ENCODE measurements around the gene SPOCK1. TPM values are rescaled to one million over a fixed set of nuclear protein-coding genes. Genes with fewer than 3 reads are reported as not detected.

SPOCK1 gene
- total and polyA plus RNA-seq, 5 experiments from 2014 or later = not detected

- ATAC-seq (no peak), DNase-seq (no peak)
- Mint-ChIP-seq H3K36me3 (no peaks in the 10 kb centered on the region), H3K4me1 (no peaks in the 10 kb centered on the region), H3K4me3 (no peak overlapping the region), H3K9me3 (peaks cover 0 to 6% (median 0%) of the 10 kb centered on the region in 9 donors), H3K27me3 (peaks cover 2 to 19% (median 2%) of the 10 kb centered on the region in 5 donors), H3K27ac (no peak overlapping the region)
- POLR2A ChIA-PET = no interaction called here
Observed at GRCh38 chr5:137148655-137149054, 350.5 kb downstream of the SPOCK1 start.

DNA sequence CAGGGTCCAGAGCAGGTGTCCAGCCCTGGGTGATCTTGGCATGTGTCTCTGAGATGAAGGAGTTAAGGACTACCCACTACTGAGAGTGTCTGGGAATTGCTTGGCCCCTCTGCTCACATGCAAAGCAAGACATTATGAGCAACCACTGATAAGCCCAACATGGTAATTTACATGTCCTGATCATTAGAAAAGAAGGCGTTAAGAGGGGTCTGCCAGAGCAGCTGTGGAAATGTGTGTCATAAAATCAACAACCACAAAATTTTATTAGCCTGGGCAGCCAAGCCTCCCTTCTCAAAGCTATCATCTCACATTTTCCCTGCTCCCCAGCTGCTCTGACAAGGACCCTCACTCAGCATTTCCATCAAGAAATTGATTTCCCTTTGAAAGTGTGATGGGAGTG is 351.0 kb downstream of the SPOCK1 start:
- POLR2A ChIA-PET = no interaction called here
- DNase-seq (no peak), ATAC-seq (no peak)
- H3K27ac Mint-ChIP-seq = no peak overlapping the region
- peaks cover 2 to 17% (median 2%) of the 10 kb centered on the region in 5 donors for H3K27me3 Mint-ChIP-seq
- no peak overlapping the region for H3K4me3 Mint-ChIP-seq
- no peaks in the 10 kb centered on the region for H3K4me1 Mint-ChIP-seq
- peaks cover 0 to 4% (median 0%) of the 10 kb centered on the region in 9 donors for H3K9me3 Mint-ChIP-seq
- H3K36me3 Mint-ChIP-seq = no peaks in the 10 kb centered on the region

GRCh38 chr5:137147346-137147745 is 351.8 kb downstream of the SPOCK1 start:
- Mint-ChIP-seq H3K4me1 (no peaks in the 10 kb centered on the region), H3K27me3 (peaks cover 0 to 17% (median 2%) of the 10 kb centered on the region in 5 donors), H3K36me3 (no peaks in the 10 kb centered on the region), H3K4me3 (no peak overlapping the region), H3K27ac (no peak overlapping the region), H3K9me3 (peaks cover 0 to 4% (median 0%) of the 10 kb centered on the region in 9 donors)
- POLR2A ChIA-PET = no interaction called here
- ATAC-seq (no peak), DNase-seq (no peak)

- H3K36me3 Mint-ChIP-seq = no peaks in the 10 kb centered on the region
- H3K27me3 Mint-ChIP-seq = peaks cover 0 to 17% (median 2%) of the 10 kb centered on the region in 5 donors
- H3K27ac Mint-ChIP-seq = no peak overlapping the region
- no peaks in the 10 kb centered on the region for H3K4me1 Mint-ChIP-seq
- no peak overlapping the region for H3K4me3 Mint-ChIP-seq
- ATAC-seq (no peak), DNase-seq (no peak)
- peaks cover 0 to 4% (median 0%) of the 10 kb centered on the region in 9 donors for H3K9me3 Mint-ChIP-seq
- POLR2A ChIA-PET = no interaction called here
Observed at GRCh38 chr5:137146402-137146890, 352.7 kb downstream of the SPOCK1 start.

GRCh38 chr5:137145721-137146120 is 353.4 kb downstream of the SPOCK1 start:
- no peak overlapping the region for H3K4me3 Mint-ChIP-seq
- no peak for DNase-seq
- no peaks in the 10 kb centered on the region for H3K4me1 Mint-ChIP-seq
- H3K9me3 Mint-ChIP-seq = peaks cover 0 to 4% (median 0%) of the 10 kb centered on the region in 9 donors
- no peak for ATAC-seq
- H3K27ac Mint-ChIP-seq = no peak overlapping the region
- POLR2A ChIA-PET = no interaction called here
- H3K27me3 Mint-ChIP-seq = peaks cover 0 to 17% (median 2%) of the 10 kb centered on the region in 5 donors
- H3K36me3 Mint-ChIP-seq = no peaks in the 10 kb centered on the region

DNA sequence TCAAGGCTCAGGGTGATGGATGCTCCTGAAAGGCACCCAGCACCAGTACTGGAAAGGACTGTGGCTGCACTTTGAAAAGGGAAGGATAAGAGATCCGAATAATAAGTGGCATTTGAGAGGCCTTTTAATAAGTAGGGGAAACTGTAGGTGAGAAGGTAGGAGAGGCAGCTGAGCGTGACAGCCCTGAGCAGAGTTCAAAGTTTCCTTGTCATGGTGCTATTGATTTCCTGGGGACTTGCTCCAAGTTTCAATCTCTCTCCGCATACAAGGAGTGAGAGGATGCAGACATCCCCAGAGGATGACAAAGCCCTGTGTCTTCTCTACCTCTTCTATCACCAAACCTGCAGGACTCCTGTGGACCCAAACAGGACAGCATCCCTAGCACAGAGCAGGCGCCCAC is 354.5 kb downstream of the SPOCK1 start:
- ATAC-seq = no peak
- no peaks in the 10 kb centered on the region for H3K36me3 Mint-ChIP-seq
- POLR2A ChIA-PET = no interaction called here
- H3K4me3 Mint-ChIP-seq = no peak overlapping the region
- no peak overlapping the region for H3K27ac Mint-ChIP-seq
- no peaks in the 10 kb centered on the region for H3K4me1 Mint-ChIP-seq
- no peak for DNase-seq
- peaks cover 0 to 17% (median 2%) of the 10 kb centered on the region in 5 donors for H3K27me3 Mint-ChIP-seq
- H3K9me3 Mint-ChIP-seq = peaks cover 0 to 4% (median 0%) of the 10 kb centered on the region in 9 donors

- Mint-ChIP-seq H3K4me1 (no peaks in the 10 kb centered on the region), H3K9me3 (peaks cover 0 to 3% (median 0%) of the 10 kb centered on the region in 9 donors), H3K27me3 (peaks cover 0 to 13% (median 2%) of the 10 kb centered on the region in 5 donors), H3K27ac (no peak overlapping the region), H3K4me3 (no peak overlapping the region), H3K36me3 (no peaks in the 10 kb centered on the region)
- no peak for ATAC-seq
- POLR2A ChIA-PET = no interaction called here
- DNase-seq = no peak
Observed at GRCh38 chr5:137142764-137143605, 356.1 kb downstream of the SPOCK1 start.

DNA sequence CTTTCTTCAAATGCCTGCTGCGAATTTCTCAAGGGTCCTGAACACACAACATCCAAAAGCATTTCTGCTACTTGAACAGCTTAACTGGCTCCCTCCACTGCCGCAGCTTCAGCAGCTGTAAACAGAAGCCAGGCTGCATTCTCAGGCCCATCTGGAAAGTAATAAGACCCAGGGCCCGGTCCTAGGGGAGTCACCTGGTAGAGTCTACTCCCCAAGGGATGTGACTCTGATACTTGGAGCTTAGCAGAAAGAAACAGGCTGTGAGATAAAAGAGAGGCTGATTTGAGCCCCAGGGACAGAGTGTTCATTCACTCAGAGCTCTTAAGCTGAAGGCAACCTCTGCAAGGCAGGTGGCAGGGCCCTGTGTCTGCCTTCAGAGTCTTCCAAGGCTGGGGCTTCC is 356.8 kb downstream of the SPOCK1 start:
- Mint-ChIP-seq H3K9me3 (peaks cover 0 to 2% (median 0%) of the 10 kb centered on the region in 9 donors), H3K36me3 (no peaks in the 10 kb centered on the region), H3K27ac (no peak overlapping the region), H3K4me3 (no peak overlapping the region), H3K27me3 (peaks cover 0 to 11% (median 2%) of the 10 kb centered on the region in 5 donors), H3K4me1 (no peaks in the 10 kb centered on the region)
- ATAC-seq = no peak
- POLR2A ChIA-PET = no interaction called here
- no peak for DNase-seq

DNA sequence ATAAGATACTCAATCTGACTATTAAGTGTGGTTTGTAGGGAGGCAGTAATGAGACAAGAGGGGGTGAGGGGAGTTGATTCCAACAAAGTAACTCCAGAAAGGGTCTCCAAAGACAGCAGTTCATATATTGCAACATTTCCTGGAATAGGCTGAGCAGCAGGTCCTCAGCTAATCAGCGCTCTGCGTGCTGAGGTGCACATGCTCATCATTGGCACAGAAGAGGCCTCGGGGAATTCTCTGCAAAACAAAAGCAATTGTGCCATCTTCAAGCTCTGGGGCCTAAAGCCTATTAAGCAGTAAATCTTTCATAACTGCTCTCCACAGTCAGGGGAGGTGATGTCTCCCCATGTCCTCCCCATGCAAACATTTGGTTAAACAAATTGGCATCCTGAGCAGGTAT is 357.3 kb downstream of the SPOCK1 start:
- Mint-ChIP-seq H3K27me3 (peaks cover 0 to 11% (median 2%) of the 10 kb centered on the region in 5 donors), H3K36me3 (no peaks in the 10 kb centered on the region), H3K9me3 (peaks cover 0 to 2% (median 0%) of the 10 kb centered on the region in 9 donors), H3K4me1 (no peaks in the 10 kb centered on the region), H3K27ac (no peak overlapping the region), H3K4me3 (no peak overlapping the region)
- DNase-seq (no peak), ATAC-seq (no peak)
- POLR2A ChIA-PET = no interaction called here

GRCh38 chr5:137136991-137137632 is 362.0 kb downstream of the SPOCK1 start:
- POLR2A ChIA-PET = no interaction called here
- no peak for ATAC-seq
- peaks cover 0 to 4% (median 0%) of the 10 kb centered on the region in 5 donors for H3K27me3 Mint-ChIP-seq
- no peak for DNase-seq
- no peak overlapping the region for H3K4me3 Mint-ChIP-seq
- no peaks in the 10 kb centered on the region for H3K9me3 Mint-ChIP-seq
- no peak overlapping the region for H3K27ac Mint-ChIP-seq
- H3K36me3 Mint-ChIP-seq = no peaks in the 10 kb centered on the region
- H3K4me1 Mint-ChIP-seq = no peaks in the 10 kb centered on the region

- Mint-ChIP-seq H3K4me1 (no peaks in the 10 kb centered on the region), H3K4me3 (no peak overlapping the region), H3K36me3 (no peaks in the 10 kb centered on the region), H3K27me3 (peaks cover 1 to 12% (median 7%) of the 10 kb centered on the region in 5 donors), H3K27ac (no peak overlapping the region), H3K9me3 (peaks cover 0 to 10% (median 0%) of the 10 kb centered on the region in 9 donors)
- ATAC-seq (no peak), DNase-seq (no peak)
- POLR2A ChIA-PET = no interaction called here
Observed at GRCh38 chr5:137134920-137135532, 364.1 kb downstream of the SPOCK1 start.

GRCh38 chr5:137129886-137130680 is 369.0 kb downstream of the SPOCK1 start:
- peaks cover 1 to 21% (median 13%) of the 10 kb centered on the region in 5 donors for H3K27me3 Mint-ChIP-seq
- no peak for DNase-seq
- H3K27ac Mint-ChIP-seq = no peak overlapping the region
- POLR2A ChIA-PET = no interaction called here
- H3K4me1 Mint-ChIP-seq = no peaks in the 10 kb centered on the region
- H3K4me3 Mint-ChIP-seq = no peak overlapping the region
- peaks cover 0 to 10% (median 0%) of the 10 kb centered on the region in 9 donors for H3K9me3 Mint-ChIP-seq
- no peak for ATAC-seq
- no peaks in the 10 kb centered on the region for H3K36me3 Mint-ChIP-seq
